ENCODE results near the gene NAALADL2.
"Not testable (repeated sequence)": the region's sequence is repeated elsewhere in the genome, so short reads cannot be mapped to it uniquely, and the experiment has no call there.

NAALADL2 gene

DNA sequence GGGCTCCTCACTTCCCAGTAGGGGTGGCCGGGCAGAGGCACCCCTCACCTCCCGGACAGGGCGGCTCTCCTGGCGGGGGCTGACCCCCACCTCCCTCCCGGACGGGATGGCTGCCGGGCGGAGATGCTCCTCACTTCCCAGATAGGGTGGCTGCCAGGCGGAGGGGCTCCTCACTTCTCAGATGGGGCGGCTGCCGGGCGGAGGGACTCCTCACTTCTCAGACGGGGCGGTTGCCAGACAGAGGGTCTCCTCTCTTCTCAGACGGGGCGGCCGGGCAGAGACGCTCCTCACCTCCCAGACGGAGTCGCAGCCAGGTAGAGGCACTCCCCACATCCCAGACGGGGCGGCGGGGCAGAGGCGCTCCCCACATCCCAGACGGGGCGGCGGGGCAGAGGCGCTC, 273.6 kb downstream of the NAALADL2 start:
- DNase-seq (ENCODE audit: low spot score): not testable (repeated sequence)

DNA sequence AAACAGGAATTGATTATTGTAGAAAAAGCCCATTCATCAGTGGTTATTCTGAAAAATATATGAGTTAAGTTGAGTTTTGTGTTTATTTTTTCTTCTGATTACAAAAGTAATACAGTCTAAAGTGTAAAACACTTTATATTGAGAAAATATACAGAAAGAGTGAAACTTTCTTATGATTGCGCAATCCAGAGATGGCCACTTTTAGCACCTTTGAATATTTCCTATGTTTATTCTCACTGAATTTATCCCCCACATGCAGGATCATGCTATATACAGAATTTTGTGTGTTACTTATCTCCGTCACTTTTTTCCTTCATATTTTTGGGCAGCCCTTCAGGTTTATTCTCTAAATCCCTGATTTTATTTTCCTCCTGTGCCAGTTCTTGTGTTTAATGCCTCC, 285.2 kb downstream of the NAALADL2 start:
- no peak for DNase-seq (ENCODE audit: low spot score)

DNA sequence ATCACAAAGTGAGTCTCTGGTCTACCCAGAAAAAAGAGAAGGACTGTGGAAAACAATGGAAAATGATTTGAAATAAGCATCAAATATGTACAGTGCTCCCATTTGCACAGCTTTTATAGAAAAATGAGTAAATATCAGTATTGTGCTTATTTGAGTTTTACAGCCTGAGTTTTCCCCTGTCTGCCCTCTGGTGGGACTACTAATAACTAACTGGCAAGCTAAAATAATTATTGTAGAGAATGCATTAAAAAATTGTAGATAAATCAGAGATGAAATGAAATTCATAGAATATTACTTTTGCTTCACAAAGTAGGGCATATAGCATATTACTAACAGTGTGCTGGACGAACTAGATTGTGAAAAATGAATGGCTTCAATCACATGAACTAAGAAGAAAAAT, 287.1 kb downstream of the NAALADL2 start:
- peak; percentile 6 for DNase-seq (ENCODE audit: low spot score)

DNA sequence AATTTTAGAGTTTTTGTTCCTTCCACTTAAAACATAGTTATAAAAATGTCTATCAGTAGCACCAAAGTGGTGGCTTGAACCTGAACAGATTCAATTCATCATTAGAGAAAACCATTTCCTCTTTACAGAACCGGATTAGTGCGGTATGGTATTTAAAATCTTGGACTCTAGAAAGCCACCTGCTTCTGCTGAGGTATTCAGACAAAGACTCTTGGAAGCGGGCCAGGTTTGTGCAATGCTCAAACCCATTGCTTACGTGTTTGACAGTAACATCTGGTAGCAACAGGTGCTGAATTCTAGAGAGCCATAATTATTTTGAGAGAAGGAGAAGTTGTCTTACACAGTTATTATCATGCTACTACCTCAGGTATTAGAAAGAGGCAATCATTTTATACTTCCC, 290.5 kb downstream of the NAALADL2 start:
- DNase-seq (ENCODE audit: low spot score): no peak

DNA sequence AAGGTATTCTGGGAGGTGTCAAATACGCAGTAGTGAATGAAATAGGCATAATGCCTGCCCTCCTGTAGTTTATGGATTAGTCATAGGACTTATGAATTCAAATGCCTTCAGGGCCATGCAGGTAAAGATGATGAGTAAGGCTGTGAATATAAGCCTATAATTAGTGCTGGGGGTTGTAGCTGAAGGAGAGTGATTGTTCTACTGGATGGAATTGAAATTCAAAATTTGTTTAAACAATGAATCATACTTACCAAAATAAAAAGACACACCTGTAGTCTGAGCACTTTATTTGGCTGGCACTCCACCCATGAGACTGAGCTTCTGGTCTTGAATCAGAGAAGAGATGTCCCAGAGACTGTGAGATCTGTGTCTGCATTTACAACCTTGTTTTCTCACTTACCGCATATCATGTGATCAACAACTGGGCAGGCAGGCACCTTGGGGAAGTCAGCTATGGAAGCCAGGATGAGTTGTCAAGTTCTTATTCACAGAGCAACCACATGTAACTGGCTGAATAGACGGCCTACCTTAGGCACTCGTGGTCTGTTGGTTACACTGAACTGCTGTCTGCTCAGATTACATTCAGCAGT, 291.8 kb downstream of the NAALADL2 start:
- DNase-seq (ENCODE audit: low spot score): no peak

DNA sequence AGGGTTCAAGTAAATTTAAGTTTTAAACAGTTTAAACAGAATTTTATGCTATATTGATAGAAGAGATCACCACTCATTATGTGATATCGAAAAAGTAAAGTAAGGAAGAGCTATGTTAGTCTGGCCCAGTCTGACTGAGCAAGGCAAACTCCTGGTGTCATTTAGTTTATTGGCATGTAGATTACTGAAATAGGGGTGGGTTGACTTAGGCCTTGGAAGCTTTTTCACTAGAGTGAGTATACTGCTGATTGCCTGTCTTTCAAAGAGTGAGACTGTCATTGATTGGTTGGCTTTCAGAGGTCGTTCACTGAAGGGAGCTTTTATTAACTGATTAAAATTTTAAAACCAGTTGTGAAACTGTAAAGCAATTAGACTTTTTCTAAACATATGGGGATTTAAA, 294.5 kb downstream of the NAALADL2 start:
- no peak for DNase-seq (ENCODE audit: low spot score)

DNA sequence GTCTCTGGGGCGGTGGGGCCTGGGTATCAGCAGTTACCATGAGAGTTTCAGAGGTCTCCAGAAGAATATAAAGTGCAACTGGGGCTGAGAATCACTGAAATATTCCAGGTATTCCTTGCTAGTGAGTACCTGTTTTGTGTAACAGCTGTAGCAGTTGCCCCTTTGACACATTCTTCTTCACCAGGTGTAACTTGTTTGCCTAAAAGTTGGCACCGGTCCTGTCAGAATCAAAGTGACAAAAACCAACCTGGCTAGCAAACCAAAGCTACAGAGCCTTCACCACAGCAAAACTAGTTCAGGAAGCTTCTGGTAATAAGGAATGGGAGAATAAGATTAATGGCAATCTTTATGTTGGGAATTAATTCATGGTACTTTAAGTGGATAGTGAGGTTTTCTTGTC, 296.0 kb downstream of the NAALADL2 start:
- no peak for DNase-seq (ENCODE audit: low spot score)

DNA sequence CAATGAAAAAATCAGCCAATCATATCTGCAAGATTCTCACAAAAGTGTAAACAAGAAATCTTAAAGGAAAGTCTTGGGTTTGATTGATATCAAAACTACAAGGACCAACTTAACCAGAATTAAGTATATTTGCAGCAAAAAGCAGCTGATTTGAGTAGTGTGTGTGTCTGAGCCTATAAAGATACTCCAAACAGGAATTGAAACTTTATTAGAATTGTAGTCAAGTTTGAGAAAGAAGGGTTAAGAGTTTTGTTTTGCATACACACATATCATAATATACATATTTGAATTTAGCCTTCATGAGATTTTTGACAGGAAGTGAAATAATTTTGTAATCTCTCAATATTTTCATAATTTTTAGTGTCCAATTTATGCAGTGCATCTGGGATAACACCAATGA, 300.1 kb downstream of the NAALADL2 start:
- DNase-seq (ENCODE audit: low spot score): no peak

DNA sequence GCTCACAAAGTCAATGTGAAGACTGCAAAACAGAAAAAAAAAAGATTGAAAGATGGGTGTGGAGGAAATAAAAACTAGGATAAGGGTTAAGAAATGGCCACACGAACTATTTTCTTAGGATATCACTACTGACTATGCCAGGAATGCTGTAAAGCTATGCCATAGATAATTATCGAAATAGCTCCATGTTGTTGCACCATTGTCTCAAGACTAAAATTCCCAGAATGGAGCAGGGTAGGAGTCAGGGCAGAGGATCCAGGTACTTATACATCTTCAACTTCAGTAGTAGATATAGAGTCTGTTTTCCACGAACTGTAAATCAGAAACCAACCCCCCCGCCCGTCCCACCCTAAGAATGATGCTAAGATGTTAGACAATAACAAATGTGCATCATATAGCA, 302.2 kb downstream of the NAALADL2 start:
- no peak for DNase-seq (ENCODE audit: low spot score)

DNA sequence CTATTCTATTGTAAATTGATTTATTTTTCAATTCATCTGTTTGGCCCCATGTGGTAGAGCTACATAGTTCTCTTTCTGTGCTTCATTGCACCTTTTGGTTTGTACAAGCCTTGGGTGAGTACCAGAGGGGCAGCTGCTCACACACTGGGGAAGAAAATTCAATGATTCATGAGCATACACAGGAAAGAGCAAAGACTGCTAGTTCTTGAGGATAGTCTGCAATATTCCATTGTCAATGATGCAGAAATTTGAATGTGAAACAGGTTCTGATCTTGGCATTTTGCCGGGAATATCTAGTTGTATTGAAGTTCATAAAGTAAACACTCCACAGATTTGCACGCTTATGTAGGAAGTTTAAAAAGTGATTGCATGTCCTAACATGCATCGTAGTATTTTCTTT, 304.6 kb downstream of the NAALADL2 start:
- DNase-seq (ENCODE audit: low spot score): no peak

DNA sequence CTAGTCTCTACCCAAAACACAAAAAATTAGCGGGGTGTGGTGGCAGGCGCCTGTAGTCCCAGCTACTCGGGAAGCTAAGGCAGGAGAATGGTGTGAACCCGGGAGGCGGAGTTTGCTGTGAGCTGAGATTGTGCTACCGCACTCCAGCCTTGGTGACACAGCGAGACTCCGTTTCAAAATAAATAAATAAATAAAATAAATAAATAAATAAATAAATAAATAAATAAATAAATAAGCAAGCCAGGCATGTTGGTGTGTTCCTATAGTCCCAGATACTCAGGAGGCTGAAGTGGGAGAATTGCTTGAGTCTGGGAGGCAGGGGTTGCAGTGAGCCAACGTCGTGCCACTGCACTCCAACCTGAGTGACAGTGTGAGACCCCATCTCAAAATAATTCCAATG, 314.0 kb downstream of the NAALADL2 start:
- DNase-seq (ENCODE audit: low spot score): not testable (repeated sequence)

DNA sequence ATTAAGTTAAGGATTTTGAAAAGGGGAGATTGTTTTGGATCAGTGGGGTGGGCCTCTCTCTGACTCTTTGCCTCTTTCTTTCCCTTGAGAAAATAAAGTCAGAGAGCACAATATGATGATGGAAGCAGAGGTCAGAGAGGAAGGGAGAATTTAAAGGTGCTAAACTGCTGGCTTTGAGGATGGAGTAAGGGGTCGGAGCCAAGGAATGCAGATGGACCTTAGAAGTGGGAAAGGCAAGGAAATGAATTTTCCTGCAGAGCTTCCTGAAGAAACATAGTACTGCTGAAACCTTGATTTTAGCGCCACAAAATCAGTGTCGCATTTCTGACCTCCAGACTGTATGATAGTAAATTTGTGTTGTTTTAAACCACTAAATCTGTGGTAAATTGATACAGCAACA, 317.4 kb downstream of the NAALADL2 start:
- no peak for DNase-seq (ENCODE audit: low spot score)

DNA sequence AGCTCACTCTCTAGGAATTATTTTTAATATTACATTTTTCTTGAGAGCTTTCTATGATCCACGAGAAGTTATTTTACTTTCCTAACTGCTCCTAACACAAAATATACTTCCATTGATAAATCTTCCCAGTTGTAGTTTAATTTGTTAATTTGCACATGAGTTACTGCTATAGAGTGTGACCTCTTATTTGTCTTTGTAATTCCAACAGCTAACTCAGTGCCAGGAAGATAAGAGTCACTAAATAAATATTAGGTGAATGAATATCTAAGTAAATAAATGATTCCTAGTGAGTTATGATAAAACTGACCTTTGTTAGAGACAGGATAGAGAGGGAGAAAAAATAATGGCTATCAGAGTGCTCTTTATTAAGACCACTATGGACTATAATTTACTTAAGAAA, 319.9 kb downstream of the NAALADL2 start:
- DNase-seq (ENCODE audit: low spot score): no peak

DNA sequence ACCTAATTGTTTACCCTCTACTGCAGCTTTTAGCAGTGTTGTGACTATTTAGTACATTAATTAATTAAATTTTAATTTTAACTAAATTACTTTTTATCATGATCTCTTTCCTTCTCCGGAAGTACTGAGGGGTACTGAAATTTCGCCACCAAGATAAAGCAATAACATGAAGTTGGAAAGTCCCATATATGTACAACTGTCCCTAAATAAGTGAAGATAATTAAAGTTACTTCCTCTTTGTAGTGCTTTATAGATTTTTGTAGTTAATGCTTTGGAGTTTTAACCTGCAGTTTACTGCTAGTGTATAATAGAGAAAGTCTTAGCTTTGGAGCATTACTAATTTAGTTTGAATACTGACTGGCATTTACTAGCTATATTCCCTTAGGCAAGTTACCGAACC, 325.3 kb downstream of the NAALADL2 start:
- DNase-seq (ENCODE audit: low spot score): no peak

DNA sequence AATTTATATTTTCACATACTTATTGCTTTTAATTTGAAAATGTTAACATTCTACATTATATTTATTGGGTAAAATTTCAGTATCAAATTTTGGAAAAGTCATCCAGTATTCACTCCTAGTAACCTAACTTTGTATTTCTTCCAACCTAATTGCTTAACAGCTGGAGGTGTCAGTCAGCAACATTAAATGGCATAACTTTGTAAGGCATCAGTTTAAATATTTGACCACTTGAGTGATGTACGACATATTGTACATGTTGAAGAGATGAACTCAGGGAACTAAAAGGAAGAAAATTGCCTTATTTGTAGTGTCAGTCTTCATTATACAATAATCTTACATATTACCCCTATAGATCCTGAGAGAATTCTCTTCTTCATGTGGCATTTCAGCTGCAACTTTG, 326.8 kb downstream of the NAALADL2 start:
- DNase-seq (ENCODE audit: low spot score): no peak

DNA sequence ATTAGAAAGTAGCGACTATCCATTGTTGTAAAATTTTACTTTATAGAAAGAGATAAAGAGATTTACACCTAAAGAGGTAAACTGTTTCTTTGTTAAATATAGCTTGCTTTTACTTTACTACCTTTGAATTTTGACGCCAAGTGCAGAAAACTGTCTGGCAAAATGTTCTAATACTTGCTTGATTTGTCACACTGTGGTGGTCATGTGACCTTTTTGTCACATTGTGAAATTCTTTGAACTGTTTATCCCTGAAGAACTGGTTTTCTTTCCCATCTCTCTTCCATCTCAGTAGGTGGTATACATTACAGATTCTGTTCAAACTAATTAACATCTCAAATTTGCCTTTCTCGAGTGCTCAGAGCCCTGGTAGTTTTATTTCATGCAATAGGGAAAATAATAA, 327.4 kb downstream of the NAALADL2 start:
- no peak for DNase-seq (ENCODE audit: low spot score)

DNA sequence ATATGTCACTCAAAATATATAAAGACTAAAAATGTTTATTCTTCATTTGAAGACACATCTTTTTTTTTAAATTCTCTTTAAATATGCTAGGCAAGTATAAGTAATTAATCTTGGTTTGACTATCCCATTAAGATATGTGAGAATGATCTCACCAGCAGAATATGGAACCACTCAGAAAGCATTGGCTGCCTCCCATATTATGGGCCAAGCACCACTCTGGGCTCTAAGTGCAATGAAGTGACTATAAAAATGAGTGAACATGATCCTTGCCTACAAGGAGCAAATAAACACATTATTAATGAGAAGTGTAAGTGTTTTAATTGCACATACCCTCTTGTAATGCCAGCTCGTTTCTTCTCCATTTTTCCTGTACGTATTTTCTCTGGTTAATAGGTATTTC, 328.5 kb downstream of the NAALADL2 start:
- DNase-seq (ENCODE audit: low spot score): no peak

DNA sequence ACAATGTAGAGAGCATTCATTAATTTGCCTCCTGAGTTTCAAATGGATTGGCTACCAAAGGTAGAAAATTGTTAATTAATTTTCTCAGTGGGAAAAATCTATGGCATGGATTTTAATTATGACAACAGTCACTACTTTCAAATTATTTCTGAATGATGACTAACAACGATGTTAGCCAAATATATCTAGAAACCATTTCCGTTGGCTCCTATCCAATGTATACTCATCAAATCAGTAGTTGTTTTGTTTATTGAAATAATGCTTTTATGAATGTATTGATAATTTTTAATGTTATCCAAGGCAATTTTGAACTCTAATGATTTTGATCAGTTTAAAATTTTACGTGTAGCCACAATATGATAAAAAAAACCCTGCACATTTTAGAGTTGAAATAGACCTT, 333.4 kb downstream of the NAALADL2 start:
- peak; percentile 2 for DNase-seq (ENCODE audit: low spot score)

DNA sequence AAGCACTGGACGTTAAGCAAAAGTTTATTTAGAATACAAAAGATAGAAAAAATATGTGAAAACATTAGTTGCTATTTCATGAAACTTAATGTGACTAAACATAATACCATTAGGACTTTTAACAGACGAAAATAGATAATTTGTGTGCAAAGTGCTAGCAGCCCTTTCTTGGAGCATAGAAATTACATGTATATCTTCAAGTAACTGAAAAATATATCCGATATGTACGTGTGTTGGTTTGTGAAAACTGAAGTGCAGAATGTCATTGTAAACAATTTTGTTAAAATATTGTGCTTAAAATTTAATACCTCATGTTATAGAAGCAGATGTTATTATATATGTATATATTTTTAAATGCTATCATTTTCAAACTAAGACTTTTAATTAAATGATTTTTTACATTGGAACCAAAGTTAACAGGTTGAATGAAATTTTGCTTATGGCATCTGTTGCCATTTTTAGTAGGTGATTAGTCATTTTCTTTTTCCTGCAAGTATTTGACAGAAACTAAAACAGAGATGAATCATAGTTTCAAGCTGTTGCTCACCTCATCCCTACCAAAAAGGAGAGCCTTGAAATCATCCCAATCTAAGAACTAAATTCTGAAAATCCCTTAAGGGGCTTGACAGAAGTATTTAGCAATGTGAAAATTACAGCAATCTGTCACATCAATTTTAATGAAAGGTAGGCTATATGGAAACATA, 334.8 kb downstream of the NAALADL2 start:
- peak; percentile 45 for DNase-seq (ENCODE audit: low spot score)

DNA sequence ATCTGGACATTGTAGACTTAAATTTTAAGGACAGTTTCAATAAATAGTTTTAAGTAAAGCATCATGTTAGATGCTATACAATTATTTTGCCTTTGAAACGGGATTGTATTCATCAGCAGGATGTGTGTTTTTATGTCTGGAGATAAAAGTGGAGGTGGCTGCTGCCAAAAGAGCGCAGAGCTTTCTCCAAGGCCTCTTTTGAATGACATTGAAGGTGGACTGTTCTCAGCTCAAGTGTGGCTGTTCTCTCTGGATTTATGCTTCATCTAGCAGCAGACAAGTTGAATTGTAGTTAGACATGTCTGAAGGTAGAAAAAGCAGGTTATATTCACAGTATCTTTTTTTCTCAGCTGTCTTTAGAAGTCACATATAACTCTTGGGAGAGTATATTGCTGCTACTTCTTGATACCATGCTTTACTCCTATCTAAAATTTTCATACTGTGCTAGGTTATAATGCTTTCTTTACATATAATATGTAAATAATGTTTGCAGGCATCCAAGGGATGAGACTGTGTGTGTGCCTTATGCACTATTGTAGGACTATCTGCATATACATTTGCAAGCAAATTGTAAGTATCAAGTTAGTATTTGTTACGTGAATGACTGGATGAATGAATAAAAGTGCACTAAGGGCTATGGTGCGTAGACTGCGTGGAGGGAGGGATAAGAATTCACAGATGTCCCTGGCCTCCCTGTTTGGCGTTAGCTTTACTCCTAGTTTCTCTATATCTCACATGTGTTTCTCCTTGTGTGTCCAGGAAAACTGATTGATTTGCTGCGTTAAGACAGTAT, 340.1 kb downstream of the NAALADL2 start:
- DNase-seq (ENCODE audit: low spot score): no peak

DNA sequence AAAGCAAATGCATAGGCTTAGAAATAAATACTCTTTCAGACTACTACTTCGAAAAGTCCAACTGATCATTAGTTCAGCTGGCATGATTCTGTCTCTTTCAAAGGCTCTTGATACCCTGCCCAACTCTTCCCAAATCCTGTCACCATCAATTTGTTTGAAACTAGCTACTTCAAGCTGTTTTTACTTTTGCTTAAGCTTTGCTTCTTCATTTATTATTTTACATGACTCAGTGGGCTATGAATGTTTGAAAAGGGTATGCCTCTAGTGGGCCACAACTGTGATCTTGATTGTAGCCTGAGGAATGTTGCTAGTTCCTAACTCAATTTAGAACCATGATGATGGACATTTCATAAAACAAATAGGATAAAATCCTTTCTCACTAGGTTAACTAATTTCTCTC, 340.8 kb downstream of the NAALADL2 start:
- no peak for DNase-seq (ENCODE audit: low spot score)

DNA sequence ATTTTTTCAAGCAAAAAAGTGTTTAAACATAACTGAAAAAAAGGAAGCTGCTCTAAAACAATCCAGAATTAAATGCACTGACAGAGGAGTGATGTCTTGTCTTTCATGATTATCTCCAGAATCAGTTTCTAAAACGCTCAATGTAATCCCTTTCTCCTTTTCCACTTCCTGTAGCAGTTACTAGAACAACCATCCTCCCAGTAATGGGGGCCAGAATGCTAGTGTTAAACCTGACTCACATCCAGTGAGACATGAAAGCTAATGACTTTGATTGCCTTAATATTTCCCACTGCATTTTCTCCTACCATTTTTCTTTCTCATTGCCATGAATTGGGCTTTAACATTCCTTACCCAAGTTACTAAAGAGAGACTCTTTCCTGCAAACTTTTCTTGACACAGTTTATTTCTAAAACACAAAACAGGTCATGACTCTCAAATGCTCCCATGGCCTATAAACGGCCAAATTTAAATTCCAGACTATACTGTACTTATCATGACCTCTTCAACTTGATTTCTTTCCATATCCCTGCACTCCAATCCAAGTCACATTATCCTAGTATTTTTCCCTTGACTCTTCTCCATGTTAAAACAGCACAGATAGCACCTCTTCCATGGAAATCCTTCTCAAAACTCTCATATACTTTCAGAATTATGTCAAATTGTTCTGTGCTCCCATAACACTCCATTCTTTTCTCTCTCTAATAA, 341.4 kb downstream of the NAALADL2 start:
- DNase-seq (ENCODE audit: low spot score): no peak

DNA sequence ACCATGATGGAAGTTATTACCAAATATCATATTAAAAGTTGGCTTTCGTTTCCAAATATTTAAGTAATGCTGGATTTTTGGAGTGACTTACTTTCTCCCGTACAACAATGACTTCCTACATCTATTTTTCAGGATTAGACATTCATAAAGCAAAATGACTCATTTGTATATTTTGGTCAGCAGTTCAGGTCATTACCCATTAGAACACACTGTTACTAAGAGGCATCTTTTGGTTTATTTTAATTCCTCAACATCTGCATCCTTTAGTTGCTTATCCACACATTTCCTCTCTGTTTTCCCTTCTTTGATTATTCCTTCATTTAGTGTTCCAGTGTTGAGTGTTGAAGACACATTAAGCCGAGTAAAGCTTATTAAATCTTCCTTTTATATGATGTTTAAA, 348.2 kb downstream of the NAALADL2 start:
- DNase-seq (ENCODE audit: low spot score): no peak

All from RKO (cell line).